Measurements from ENCODE around the gene OCLN. TPM values are rescaled to one million over a fixed set of nuclear protein-coding genes. Genes with fewer than 3 reads are reported as not detected.
A peak's percentile ranks its signal among the peaks of the same experiment; 100 is the strongest.
"Not testable (repeated sequence)": the region's sequence is repeated elsewhere in the genome, so short reads cannot be mapped to it uniquely, and the experiment has no call there.

OCLN gene
- 1 to 10 TPM; 1.2 to 1.4 TPM for total RNA-seq

GRCh38 chr5:69492391-69492922 lies at the start of gene OCLN:
OCLN (plus strand) TSS chr5:69492790; CDS start chr5:69504245, 11,455 bp downstream.
- Mint-ChIP-seq H3K4me3 (peak within 1 kb of the TSS; percentile 65), H3K9me3 (no peaks in the 10 kb centered on the region), H3K27ac (no peak within 1 kb of the TSS), H3K4me1 (peaks cover 13% of the 10 kb centered on the region), H3K27me3 (peaks cover 58% of the 10 kb centered on the region), H3K36me3 (ENCODE audit: low read depth) (no peaks in the 10 kb centered on the region)
- CTCF ChIA-PET = no interaction called here
- POLR2A ChIA-PET = no interaction called here
- no peak for DNase-seq

- no peak overlapping the region for H3K4me3 Mint-ChIP-seq
- no peaks in the 10 kb centered on the region for H3K36me3 Mint-ChIP-seq (ENCODE audit: low read depth)
- DNase-seq = no peak
- no peak overlapping the region for H3K27ac Mint-ChIP-seq
- CTCF ChIA-PET = no interaction called here
- no peaks in the 10 kb centered on the region for H3K4me1 Mint-ChIP-seq
- no peaks in the 10 kb centered on the region for H3K9me3 Mint-ChIP-seq
- POLR2A ChIA-PET = no interaction called here
- H3K27me3 Mint-ChIP-seq = no peaks in the 10 kb centered on the region
Observed at GRCh38 chr5:69444127-69444754, 48.3 kb upstream of the OCLN start.

DNA sequence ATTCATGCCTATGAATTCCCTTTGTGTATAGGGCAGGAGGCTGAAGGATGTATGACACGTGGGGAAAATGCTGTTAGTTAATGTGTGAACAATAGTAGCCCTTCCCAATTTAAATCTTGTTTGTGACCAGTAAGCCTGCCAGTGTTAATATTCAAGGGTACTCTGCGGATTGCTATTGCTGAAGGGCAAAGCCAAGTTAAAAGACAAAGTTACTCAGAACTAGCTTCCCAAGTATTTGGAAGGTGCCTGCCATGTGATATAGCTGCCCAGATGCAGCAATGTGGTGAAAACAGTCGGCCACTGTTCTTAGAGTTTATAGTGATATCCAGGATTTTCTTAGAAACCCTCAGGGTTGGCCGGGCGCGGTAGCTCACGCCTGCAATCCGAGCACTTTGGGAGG lies 43.1 kb upstream of the OCLN start:
- H3K36me3 Mint-ChIP-seq (ENCODE audit: low read depth) = no peaks in the 10 kb centered on the region
- ChIA-PET POLR2A (no interaction called here), CTCF (no interaction called here)
- no peaks in the 10 kb centered on the region for H3K9me3 Mint-ChIP-seq
- no peaks in the 10 kb centered on the region for H3K27me3 Mint-ChIP-seq
- H3K4me3 Mint-ChIP-seq = no peak overlapping the region
- H3K4me1 Mint-ChIP-seq = no peaks in the 10 kb centered on the region
- no peak for DNase-seq
- no peak overlapping the region for H3K27ac Mint-ChIP-seq

DNA sequence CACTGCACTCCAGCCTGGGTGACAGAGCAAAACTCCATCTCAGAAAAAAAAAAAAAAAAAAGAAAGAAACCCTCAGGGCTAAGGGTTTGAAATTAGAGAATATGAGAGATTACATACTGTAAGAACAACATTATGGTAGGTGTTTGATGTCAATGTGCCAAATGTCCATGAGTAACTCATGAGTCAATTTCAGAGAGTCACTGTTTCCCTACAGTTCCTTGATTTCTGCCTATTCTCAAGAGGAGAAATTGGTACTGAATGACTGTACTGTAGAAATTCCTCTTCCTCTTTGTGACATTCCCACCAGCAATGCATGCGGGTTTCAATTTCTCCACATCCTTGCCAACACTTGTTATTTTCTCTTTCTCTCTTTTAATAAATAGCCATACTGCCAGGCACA lies 42.5 kb upstream of the OCLN start:
- H3K36me3 Mint-ChIP-seq (ENCODE audit: low read depth) = no peaks in the 10 kb centered on the region
- H3K4me3 Mint-ChIP-seq = no peak overlapping the region
- CTCF ChIA-PET = no interaction called here
- no peak overlapping the region for H3K27ac Mint-ChIP-seq
- no peaks in the 10 kb centered on the region for H3K4me1 Mint-ChIP-seq
- no peaks in the 10 kb centered on the region for H3K9me3 Mint-ChIP-seq
- H3K27me3 Mint-ChIP-seq = no peaks in the 10 kb centered on the region
- POLR2A ChIA-PET = no interaction called here
- no peak for DNase-seq

DNA sequence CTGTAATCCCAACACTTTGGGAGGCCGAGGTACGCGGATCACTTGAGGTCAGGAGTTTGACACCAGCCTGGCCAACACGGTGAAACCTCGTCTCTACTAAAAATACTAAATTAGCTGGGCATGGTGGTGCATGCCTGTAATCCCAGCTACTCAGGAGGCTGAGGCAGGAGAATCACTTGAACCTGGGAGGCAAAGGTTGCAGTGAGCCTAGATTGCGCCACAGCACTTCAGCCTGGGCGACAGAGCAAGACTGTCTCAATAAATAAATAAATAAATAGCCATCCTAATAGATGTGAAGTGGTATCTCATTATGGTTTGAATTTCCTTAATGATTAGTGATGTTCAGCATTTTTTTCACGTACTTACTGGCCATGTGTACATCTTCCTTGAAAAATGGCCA lies 42.1 kb upstream of the OCLN start:
- H3K4me1 Mint-ChIP-seq; CTCF ChIA-PET; H3K36me3 Mint-ChIP-seq (ENCODE audit: low read depth); H3K27me3 Mint-ChIP-seq; DNase-seq; H3K9me3 Mint-ChIP-seq; H3K4me3 Mint-ChIP-seq; POLR2A ChIA-PET; H3K27ac Mint-ChIP-seq: not testable (repeated sequence)

DNA sequence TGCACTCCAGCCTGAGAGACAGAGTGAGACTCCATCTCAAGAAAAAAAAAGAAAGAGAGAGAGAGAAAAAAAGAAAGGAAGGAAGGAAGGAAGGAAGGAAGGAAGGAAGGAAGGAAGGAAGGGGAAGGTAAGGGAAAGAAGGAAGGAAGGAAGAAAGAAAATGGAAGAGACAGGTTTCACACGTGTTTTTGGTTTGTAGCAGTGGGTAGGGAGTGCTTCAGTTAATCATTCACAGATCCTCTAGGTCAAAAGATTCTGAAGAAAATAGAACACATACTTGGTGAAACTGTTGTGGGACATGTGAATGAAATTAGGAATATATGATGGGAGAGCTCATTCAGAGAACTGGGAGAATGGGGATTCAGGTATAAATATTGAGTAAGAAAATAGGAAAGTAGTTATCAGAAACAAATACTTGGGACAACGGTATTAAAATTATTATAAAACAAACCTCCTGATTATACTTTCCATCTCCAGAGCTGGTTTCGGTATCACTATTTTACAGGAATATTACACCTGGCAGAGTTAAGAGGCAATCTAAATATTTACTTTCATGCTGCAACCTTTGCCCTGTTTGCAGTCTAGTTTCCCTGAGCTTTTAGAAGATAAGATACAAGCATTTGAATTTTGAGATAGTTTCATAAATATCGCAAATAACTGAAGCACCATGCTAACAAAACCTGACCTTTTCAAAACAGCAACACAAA lies 40.5 kb upstream of the OCLN start:
- no peaks in the 10 kb centered on the region for H3K9me3 Mint-ChIP-seq
- POLR2A ChIA-PET = no interaction called here
- H3K27me3 Mint-ChIP-seq = no peaks in the 10 kb centered on the region
- CTCF ChIA-PET = no interaction called here
- H3K27ac Mint-ChIP-seq = no peak overlapping the region
- no peaks in the 10 kb centered on the region for H3K36me3 Mint-ChIP-seq (ENCODE audit: low read depth)
- H3K4me1 Mint-ChIP-seq = no peaks in the 10 kb centered on the region
- no peak for DNase-seq
- no peak overlapping the region for H3K4me3 Mint-ChIP-seq

DNA sequence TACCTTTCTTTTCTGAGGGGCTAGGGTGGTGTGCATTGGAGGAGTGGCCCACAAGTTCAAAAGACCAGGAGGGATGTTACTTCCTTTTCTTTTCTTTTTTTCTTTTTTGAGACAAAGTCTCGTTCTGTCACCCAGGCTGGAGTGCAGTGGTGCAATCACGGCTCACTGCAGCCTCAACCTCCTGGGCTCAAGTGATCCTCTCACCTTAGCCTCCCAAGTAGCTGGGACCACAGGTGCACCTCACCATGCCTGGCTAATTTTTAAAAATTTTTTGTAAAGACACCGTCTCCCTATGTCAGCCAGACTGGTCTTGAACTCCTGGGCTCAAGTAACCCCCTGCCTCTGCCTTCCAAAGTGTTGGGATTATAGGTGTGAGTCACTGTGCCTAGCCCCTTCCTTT lies 39.1 kb upstream of the OCLN start:
- H3K4me1 Mint-ChIP-seq; DNase-seq; H3K9me3 Mint-ChIP-seq; H3K4me3 Mint-ChIP-seq; H3K27me3 Mint-ChIP-seq; CTCF ChIA-PET; POLR2A ChIA-PET; H3K36me3 Mint-ChIP-seq (ENCODE audit: low read depth); H3K27ac Mint-ChIP-seq: not testable (repeated sequence)

DNA sequence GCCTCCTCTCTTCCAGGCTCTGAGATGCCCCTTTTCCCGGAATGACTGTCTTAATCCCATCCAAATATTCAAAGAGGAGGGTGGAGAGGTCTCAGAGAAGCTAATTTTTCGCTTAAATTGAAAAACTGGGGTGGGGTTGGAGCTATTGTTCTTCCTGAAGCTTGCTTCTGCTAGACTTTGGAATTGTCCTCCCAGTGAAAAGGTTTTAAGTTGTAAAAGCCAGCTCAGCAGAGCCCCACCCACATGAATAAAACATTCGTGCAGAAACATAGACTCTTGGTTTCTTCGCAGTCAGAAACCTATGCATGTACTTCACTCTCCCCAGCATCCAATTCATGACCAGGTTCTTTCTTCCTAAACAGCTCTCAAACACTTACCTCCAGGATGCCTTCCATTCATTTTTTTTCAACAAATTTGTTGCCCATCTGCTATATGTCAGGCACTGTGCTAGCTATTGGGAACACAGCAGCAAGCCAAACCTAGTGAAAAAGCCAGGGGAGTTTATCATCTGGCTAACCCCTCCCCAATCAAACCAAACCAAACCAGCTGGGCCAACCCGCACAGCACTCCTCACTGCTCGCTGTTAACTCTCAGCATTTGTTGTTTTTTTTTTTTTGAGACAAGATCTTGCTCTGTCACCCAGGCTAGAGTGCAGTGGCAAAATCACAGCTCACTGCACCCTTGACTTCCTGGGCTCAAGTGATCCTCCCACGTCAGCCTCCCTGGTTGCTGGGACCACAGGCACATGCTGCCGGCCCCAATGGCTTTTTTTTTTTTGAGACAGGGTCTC lies 37.9 kb upstream of the OCLN start:
- no peaks in the 10 kb centered on the region for H3K4me1 Mint-ChIP-seq
- no peak for DNase-seq
- no peak overlapping the region for H3K27ac Mint-ChIP-seq
- CTCF ChIA-PET = no interaction called here
- peaks cover 2% of the 10 kb centered on the region for H3K27me3 Mint-ChIP-seq
- no peaks in the 10 kb centered on the region for H3K9me3 Mint-ChIP-seq
- no peaks in the 10 kb centered on the region for H3K36me3 Mint-ChIP-seq (ENCODE audit: low read depth)
- POLR2A ChIA-PET = no interaction called here
- H3K4me3 Mint-ChIP-seq = no peak overlapping the region

- H3K36me3 Mint-ChIP-seq (ENCODE audit: low read depth); H3K4me3 Mint-ChIP-seq; H3K27me3 Mint-ChIP-seq; CTCF ChIA-PET; H3K9me3 Mint-ChIP-seq; H3K4me1 Mint-ChIP-seq; H3K27ac Mint-ChIP-seq; DNase-seq; POLR2A ChIA-PET: not testable (repeated sequence)
Observed at GRCh38 chr5:69455428-69455988, 37.1 kb upstream of the OCLN start.

DNA sequence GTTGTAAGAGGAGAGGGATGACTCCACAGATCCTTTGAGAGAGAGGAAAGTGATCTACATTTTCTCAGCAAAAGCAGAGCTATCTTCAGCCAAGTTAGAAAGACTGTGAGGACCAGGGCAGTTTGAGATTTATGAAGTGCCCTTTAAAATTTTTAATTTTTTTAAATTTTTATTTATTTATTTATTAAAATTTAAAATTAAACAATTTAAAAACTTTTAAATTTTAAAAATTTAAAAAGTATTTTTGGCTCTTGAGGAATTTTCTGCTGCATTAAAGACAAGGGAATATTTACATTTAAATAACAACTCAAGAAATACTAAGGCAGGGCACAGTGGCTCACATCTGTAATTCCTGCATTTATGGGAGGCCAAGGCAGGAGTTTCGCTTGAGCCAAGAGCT lies 30.4 kb upstream of the OCLN start:
- no peaks in the 10 kb centered on the region for H3K4me1 Mint-ChIP-seq
- H3K27ac Mint-ChIP-seq = no peak overlapping the region
- POLR2A ChIA-PET = no interaction called here
- H3K27me3 Mint-ChIP-seq = peaks cover 2% of the 10 kb centered on the region
- no peaks in the 10 kb centered on the region for H3K9me3 Mint-ChIP-seq
- H3K36me3 Mint-ChIP-seq (ENCODE audit: low read depth) = no peaks in the 10 kb centered on the region
- no peak overlapping the region for H3K4me3 Mint-ChIP-seq
- CTCF ChIA-PET = no interaction called here
- no peak for DNase-seq

- H3K4me1 Mint-ChIP-seq; CTCF ChIA-PET; H3K36me3 Mint-ChIP-seq (ENCODE audit: low read depth); H3K9me3 Mint-ChIP-seq; H3K27ac Mint-ChIP-seq; POLR2A ChIA-PET; H3K4me3 Mint-ChIP-seq; H3K27me3 Mint-ChIP-seq; DNase-seq: not testable (repeated sequence)
Observed at GRCh38 chr5:69466375-69466774, 26.2 kb upstream of the OCLN start.

- no peak overlapping the region for H3K4me3 Mint-ChIP-seq
- CTCF ChIA-PET = no interaction called here
- H3K9me3 Mint-ChIP-seq = no peaks in the 10 kb centered on the region
- no peak overlapping the region for H3K27ac Mint-ChIP-seq
- no peaks in the 10 kb centered on the region for H3K36me3 Mint-ChIP-seq (ENCODE audit: low read depth)
- no peaks in the 10 kb centered on the region for H3K27me3 Mint-ChIP-seq
- no peaks in the 10 kb centered on the region for H3K4me1 Mint-ChIP-seq
- POLR2A ChIA-PET = no interaction called here
- no peak for DNase-seq
Observed at GRCh38 chr5:69467442-69468225, 25.0 kb upstream of the OCLN start.

GRCh38 chr5:69468631-69469030 lies 24.0 kb upstream of the OCLN start:
- Mint-ChIP-seq H3K4me1 (no peaks in the 10 kb centered on the region), H3K4me3 (no peak overlapping the region), H3K27me3 (no peaks in the 10 kb centered on the region), H3K36me3 (ENCODE audit: low read depth) (no peaks in the 10 kb centered on the region), H3K9me3 (no peaks in the 10 kb centered on the region), H3K27ac (no peak overlapping the region)
- POLR2A ChIA-PET = no interaction called here
- no peak for DNase-seq
- CTCF ChIA-PET = no interaction called here
